HG03039 (cell line): ENCODE data around the gene NPEPL1.

Experiments
- ATAC-seq: cut with Tn5 transposase; IDR thresholded peaks from one replicate; pipeline ENCODE4 v1.9.1; 2021; ENCODE audit warnings: mild to moderate bottlenecking, moderate library complexity; ENCODE audit not compliant: unreplicated experiment

NPEPL1 gene

GRCh38 chr20:58700121-58700821, 7.7 kb downstream of the NPEPL1 start:
- ATAC-seq: no peak

DNA sequence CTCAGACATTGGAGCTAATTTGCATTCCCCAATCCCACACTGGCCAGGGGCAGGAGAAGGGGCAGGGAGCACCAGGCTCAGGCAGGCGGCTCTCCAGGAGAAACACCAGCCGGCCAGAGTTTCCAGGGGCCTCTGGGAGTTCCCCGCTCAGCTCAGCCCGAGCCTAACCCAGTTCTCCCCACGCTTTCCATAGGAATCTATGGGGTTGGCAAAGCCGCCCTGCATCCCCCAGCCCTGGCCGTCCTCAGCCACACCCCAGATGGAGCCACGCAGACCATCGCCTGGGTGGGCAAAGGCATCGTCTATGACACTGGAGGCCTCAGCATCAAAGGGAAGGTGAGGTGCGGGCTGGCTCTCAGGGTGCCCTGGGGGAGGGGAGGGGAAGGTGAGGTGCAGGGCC, 8.2 kb downstream of the NPEPL1 start:
- no peak for ATAC-seq

DNA sequence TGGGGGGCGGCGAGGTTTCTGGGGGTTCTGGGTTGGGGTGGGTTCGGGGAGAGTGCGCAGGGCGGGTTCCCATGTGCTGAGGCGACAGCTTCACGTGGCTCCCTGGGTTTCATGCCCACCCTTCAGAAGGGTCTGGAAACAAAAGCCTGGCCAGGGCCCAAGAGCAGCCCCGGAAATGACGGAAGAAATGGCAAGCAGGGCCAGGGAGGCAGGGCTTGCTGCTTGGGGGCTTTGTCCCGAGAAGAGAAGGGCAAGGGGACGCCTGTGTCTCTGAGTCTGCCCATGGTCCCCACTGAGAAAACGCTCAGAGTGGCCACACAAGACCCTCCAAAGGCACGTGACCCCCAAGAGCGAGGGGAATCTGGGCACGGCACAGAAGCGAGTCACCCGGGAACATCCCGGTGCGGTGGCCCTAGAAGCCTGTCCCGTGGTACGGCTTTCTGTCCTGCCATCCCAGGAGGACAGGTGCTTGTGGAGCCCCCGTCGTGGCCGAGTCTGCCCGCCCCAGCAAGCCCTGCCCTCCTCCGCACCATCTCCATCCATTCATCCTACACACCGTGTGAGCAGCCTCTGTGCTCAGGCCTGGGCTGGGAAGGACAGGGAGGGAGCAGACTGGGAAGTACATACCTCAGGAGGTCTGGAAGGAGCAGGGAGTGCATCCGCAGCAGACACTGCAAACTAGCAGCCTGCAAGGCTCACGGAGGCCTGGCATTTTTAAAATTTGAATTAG, 9.0 kb downstream of the NPEPL1 start:
- ATAC-seq: no peak

DNA sequence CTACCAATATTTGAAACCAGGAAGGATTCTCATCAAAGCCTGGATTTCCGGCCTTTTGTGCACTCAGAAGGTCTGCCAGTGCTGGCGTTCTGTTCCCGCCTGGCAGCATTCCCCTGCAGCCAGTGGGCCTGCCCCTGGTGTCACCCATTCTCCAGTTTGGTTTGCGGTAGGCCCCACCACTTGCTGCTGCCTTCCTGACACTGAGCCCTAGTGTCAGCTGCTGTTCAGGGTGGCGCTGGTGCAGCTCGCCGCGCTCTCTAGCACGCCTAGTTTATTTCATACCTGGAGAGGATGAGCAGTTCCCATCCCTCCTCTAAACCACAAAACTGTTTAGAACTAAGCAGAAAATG, 9.5 kb downstream of the NPEPL1 start:
- ATAC-seq: no peak

- no peak for ATAC-seq
These were observed 10.5 kb downstream of the NPEPL1 start for GRCh38 chr20:58702859-58703648.

- ATAC-seq: no peak
These were observed 11.3 kb downstream of the NPEPL1 start for GRCh38 chr20:58703765-58704371.

GRCh38 chr20:58705208-58705926, 12.8 kb downstream of the NPEPL1 start:
- ATAC-seq: no peak

GRCh38 chr20:58706150-58706892, 13.7 kb downstream of the NPEPL1 start:
- no peak for ATAC-seq

DNA sequence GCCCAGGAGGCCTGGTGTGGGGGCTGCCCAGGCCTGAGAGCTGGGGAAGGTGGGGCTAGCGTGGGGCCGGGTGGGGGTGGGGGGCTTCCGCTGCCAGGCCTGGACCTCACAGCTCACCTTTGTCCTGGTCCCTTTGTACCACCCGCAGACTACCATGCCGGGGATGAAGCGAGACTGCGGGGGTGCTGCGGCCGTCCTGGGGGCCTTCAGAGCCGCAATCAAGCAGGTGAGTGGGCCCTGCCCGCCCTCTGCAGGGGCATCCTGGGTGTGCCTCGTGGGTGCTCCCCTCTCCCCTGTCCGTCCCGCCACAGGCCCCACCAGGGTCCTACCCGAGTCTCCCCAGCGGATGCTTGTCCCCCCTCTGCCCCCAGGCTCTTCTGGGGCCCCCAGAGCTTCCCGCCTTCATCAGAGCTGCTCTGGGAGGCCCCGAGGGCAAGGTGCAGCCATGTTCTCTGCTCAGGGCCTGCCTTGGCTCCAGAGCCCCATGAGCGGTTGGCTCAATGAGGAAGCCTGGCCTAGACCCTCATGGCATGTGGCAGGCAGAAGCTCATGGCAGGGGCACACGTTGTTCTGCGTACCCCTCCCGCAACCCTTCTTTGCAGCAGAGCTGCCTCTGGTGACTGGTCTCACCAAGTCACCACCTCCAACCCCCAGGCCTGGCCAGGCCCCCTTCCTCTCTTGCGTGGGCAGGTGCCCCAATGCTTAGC, 14.5 kb downstream of the NPEPL1 start:
- ATAC-seq: no peak

- no peak for ATAC-seq
These were observed 15.2 kb downstream of the NPEPL1 start for GRCh38 chr20:58707770-58708169.

DNA sequence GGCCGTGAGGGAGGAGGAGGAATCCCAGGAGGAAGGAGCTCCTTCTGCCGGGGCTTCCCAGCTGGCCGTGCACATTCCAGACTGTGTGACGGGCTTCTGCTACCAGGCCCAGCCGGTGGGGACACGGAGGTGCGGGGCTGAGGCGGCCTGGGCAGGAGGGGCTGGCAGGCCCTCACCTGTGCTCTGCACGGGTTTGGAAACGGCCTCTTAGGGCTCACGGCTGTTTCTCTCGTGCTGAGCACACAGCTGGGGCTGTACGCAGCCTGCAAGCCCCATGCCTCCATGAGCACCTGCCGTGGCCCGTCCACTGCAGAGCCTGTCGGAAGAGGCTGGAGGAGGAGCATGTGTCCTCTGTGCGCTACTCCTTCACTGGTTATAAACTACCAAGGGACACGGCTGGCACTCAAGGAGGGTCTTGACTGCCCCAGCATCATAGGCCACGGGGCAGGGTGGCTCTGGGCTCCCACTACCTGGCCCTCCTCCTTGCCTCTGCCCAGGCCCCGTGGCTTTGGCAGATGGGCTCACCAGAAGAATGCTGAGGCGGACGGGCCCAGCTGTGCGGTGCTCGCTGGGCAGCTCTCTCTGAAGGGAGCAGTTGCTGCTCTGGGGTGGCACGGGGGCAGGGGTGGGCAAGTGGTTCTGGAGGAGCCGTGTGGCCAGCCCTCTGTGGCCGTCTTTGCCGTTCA, 15.8 kb downstream of the NPEPL1 start:
- ATAC-seq: no peak

DNA sequence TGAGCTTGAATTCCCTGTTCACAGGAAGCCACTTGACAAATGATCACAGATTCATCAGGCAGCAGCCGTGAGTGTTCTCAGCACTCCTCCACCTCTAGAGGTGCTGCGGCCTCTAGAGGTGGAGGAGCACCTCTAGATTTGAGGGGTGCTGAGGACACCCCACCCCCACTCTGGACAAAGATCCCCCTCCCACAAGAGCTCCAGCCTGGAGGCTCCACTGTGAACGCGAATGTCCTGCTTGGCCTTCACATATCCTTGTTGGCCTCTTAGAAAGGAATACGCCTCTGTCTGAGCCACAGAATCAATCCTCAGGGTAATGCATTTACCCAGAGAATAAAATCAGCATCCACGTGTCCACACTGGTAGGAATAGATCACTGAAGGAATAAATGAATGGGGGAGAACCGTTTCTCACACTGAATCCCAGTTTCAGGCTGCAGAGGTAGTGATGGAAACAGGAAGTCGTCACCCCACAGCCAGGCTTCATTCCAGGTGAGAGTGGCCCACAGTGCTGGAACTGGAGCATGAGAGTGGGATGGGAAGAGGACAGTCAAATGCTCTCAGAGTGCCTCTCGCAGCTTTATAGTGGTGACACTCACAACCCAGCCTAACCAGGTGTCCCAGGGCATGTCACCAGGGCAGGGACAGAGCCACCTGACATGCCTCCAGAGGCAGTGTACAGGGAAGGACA, 16.6 kb downstream of the NPEPL1 start:
- ATAC-seq: no peak

GRCh38 chr20:58709703-58710039, 17.1 kb downstream of the NPEPL1 start:
- ATAC-seq: no peak

GRCh38 chr20:58710481-58711265, 18.1 kb downstream of the NPEPL1 start:
- no peak for ATAC-seq

DNA sequence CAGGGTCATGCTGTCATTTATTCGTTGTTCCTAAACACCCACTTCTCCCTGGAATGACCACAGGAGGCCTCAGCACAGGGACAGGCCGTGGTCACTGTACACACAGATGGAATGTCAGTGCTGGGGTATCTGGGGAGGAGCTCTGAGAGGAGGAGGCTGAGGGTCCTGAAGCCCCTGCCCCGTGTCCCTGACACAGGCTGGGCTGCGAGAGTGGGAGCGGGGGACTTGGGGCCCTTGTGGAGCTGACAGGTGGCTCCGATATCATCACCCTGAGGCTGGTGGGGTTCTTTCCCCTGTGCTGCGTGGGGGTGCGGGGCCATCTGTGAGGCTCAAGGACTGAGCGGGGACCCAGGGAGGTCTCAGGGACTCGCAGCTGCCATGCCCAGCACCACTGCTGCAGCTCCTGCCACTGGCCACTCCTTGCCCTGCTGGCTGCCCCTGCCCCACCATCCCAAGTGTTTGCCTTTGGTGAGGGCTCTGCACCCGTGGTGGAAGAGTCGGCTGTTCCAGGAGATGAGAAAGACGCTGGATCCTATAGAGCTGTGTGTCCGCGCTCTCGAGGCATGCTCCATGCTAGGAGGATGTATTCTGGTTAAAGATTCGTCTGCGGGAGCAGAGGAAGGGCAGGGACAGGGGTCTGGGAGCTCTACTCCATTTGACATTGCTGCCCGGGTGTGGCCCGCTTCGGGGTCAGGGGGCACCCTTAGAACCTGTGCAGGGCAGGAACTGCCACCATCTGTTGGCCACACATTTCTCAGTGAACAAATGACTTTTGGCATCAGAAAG, 18.9 kb downstream of the NPEPL1 start:
- no peak for ATAC-seq

DNA sequence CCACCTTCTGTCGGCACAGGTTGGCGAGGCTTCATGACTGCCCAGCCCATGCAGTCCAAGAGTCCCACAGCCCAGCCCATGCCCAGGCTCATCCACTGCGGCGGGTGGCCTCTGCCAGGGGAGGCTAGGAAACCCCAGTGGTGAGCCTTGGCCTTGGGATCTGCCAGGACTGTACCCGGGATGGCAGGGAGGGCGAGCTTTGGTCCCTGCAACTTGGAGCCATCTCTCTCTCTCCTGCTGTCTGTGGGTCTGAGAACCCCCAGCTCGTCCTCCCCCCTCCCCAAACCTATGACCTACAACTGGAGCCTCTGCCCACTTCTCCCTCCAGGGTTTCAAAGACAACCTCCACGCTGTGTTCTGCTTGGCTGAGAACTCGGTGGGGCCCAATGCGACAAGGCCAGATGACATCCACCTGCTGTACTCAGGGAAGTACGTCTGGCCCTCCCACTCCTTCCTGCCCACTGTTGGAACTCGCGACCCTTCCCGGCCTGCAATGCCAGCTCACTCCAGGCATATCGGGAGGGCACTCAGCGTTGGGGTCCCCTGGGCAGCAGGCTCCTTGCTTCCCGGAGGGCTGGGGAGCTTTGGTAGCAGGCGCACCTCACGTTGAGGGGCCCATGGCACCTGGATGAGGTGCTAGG, 19.7 kb downstream of the NPEPL1 start:
- no peak for ATAC-seq
